RWPE2 (cell line): ENCODE measurements around the gene ILK.

Experiments used
- ATAC-seq: fragments of 200-7000 bp; cut with Tn5 transposase; 3 replicates; pipeline ENCODE4 v1.9.1; 2021; ENCODE audit warnings: low read depth
- DNase-seq: peaks from one replicate; pipeline ENCODE4 v3.0.0-alpha.2; 2020; ENCODE audit warnings: low spot score
- H3K27ac ChIP-seq: fragments of 450-650 bp; 2 replicates; pipeline ENCODE4 v1.5.1; 2017; ENCODE audit warnings: mild to moderate bottlenecking; ENCODE audit not compliant: poor library complexity, severe bottlenecking
- H3K27me3 ChIP-seq: fragments of 250-450 bp; sonication (Bioruptor Pico); 2 replicates; pipeline ENCODE4 v1.5.1; 2021; ENCODE audit warnings: mild to moderate bottlenecking, moderate library complexity; ENCODE audit not compliant: insufficient read depth, poor library complexity, severe bottlenecking
- H3K36me3 ChIP-seq: fragments of 250-450 bp; sonication (Bioruptor Pico); 2 replicates; pipeline ENCODE4 v1.5.1; 2020; ENCODE audit warnings: low read depth, mild to moderate bottlenecking, moderate library complexity
- H3K4me1 ChIP-seq: fragments of 250-450 bp; sonication (Bioruptor Pico); 2 replicates; pipeline ENCODE4 v1.5.1; 2021; ENCODE audit warnings: mild to moderate bottlenecking, moderate library complexity; ENCODE audit not compliant: insufficient read depth, poor library complexity, severe bottlenecking
- H3K4me3 ChIP-seq: fragments of 250-450 bp; sonication (Bioruptor Pico); 2 replicates; pipeline ENCODE4 v1.5.1; 2021; ENCODE audit warnings: mild to moderate bottlenecking, moderate library complexity; ENCODE audit not compliant: severe bottlenecking
- H3K9me3 ChIP-seq: fragments of 250-450 bp; sonication (Bioruptor Pico); 2 replicates; pipeline ENCODE4 v1.5.1; 2021; ENCODE audit warnings: mild to moderate bottlenecking, moderate library complexity; ENCODE audit not compliant: severe bottlenecking
- CTCF ChIP-seq: fragments of 450-650 bp; IDR thresholded peaks from one replicate; pipeline ENCODE4 v1.5.1; 2017; ENCODE audit warnings: mild to moderate bottlenecking, moderate library complexity; ENCODE audit not compliant: poor library complexity, severe bottlenecking

Gene ILK

GRCh38 chr11:6608726-6609501 is 5.3 kb downstream of the ILK start:
- no peaks in the 10 kb centered on the region for H3K27me3 ChIP-seq
- H3K36me3 ChIP-seq: peaks cover 61% of the 10 kb centered on the region
- H3K9me3 ChIP-seq: no peaks in the 10 kb centered on the region
- ATAC-seq (no peak), DNase-seq (peak; percentile 24)
- TF ChIP-seq CTCF: no peak
- peaks cover 19% of the 10 kb centered on the region for H3K4me1 ChIP-seq
- H3K27ac ChIP-seq: no peak overlapping the region
- H3K4me3 ChIP-seq: no peak overlapping the region

DNA sequence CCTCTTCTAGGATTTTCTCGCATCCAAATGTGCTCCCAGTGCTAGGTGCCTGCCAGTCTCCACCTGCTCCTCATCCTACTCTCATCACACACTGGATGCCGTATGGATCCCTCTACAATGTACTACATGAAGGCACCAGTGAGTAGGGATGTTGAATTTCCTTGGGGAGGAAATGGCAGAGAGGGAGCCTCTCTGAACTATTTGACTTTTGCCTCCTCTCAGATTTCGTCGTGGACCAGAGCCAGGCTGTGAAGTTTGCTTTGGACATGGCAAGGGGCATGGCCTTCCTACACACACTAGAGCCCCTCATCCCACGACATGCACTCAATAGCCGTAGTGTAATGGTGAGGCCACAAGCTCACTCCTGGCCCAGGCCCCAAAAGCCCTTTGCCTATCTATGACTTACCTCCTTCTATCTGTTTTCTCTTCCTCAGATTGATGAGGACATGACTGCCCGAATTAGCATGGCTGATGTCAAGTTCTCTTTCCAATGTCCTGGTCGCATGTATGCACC is 6.0 kb downstream of the ILK start:
- H3K9me3 ChIP-seq: no peaks in the 10 kb centered on the region
- ATAC-seq: no peak
- H3K27me3 ChIP-seq: no peaks in the 10 kb centered on the region
- DNase-seq: peak; percentile 26
- peaks cover 19% of the 10 kb centered on the region for H3K4me1 ChIP-seq
- no peak overlapping the region for H3K27ac ChIP-seq
- peaks cover 61% of the 10 kb centered on the region for H3K36me3 ChIP-seq
- no peak for TF ChIP-seq CTCF
- no peak overlapping the region for H3K4me3 ChIP-seq

GRCh38 chr11:6610591-6610990 is 7.0 kb downstream of the ILK start:
- H3K4me1 ChIP-seq: peaks cover 19% of the 10 kb centered on the region
- H3K4me3 ChIP-seq: no peak overlapping the region
- peak overlapping the region; percentile 82 for H3K27ac ChIP-seq
- H3K36me3 ChIP-seq: peaks cover 58% of the 10 kb centered on the region
- DNase-seq: peak; percentile 44
- ATAC-seq: no peak
- no peaks in the 10 kb centered on the region for H3K9me3 ChIP-seq
- H3K27me3 ChIP-seq: no peaks in the 10 kb centered on the region
- no peak for TF ChIP-seq CTCF

DNA sequence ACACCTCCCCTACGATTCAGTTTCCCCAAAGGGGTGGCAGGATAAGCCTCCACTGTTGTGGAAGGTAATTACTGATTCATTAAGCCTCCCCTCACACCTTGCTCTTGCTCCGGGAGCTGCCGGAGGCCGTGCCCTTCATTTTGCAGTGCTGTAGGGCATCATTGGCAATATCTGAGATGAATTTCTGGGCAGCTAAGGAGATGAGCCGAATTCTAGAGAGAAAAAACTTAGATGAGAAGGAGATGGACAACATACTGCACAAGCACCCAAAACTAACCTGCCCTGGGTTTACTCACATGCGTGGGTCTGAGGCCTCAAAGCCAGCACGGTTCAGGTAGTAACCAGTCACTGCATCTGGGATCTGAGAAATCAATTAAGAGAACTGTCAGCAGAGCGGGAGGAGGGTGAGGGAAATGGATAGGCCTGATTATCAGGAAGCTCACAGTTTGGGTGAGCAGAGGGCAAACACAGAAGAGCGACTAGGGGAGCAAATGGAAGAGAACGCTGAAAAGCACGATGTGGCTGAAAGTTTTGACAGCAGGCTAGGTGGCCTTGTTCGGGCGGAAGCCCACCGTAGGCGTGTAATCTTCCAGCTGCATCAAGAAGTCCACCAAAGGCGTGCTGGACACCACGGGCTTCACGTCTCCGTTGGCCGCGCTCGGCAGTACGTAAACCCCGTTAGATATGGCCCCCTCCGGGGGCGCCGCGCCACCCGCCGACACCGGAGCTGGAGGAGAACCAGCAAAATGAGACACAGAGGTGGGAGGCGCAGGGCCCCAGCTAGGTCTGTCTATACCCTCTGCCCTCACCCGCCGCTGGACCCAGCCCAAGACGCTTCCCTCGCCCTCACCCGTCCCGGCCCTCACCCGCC is 7.8 kb downstream of the ILK start:
- peaks cover 14% of the 10 kb centered on the region for H3K4me1 ChIP-seq
- DNase-seq (peak; percentile 43), ATAC-seq (peak; percentile 0; the same call in 2 of the 3 replicates)
- TF ChIP-seq CTCF: no peak
- no peaks in the 10 kb centered on the region for H3K27me3 ChIP-seq
- H3K27ac ChIP-seq: peak overlapping the region; percentile 82
- peak overlapping the region; percentile 80 for H3K4me3 ChIP-seq
- no peaks in the 10 kb centered on the region for H3K9me3 ChIP-seq
- H3K36me3 ChIP-seq: peaks cover 50% of the 10 kb centered on the region
